ENCODE results near the gene NLRP10.

DNA sequence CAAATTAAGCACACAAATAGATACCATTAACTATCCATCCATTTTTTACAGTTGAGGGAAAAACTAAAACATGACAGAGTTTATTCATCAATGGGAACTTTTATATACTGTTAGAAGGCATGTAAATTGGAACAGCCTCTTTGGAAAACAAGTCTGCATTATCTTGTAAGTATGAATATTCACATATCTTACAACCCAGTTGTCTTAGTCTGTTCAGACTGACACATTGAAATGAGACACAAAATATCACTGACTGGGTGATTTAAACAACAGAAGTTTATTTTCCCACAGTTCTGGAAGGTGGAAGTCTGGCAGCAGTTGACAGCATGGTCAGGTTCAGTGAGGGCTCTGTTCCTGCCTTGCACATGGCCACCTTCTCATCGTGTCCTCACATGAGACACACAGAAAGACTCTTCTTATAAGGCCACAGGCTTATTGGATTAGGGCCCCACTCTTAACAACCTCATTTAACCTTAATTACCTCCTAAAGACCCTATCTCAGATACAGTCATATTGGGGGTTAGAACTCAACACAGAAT is 16.4 kb upstream of the NLRP10 start:
- TF ChIP-seq, protein P1, sequence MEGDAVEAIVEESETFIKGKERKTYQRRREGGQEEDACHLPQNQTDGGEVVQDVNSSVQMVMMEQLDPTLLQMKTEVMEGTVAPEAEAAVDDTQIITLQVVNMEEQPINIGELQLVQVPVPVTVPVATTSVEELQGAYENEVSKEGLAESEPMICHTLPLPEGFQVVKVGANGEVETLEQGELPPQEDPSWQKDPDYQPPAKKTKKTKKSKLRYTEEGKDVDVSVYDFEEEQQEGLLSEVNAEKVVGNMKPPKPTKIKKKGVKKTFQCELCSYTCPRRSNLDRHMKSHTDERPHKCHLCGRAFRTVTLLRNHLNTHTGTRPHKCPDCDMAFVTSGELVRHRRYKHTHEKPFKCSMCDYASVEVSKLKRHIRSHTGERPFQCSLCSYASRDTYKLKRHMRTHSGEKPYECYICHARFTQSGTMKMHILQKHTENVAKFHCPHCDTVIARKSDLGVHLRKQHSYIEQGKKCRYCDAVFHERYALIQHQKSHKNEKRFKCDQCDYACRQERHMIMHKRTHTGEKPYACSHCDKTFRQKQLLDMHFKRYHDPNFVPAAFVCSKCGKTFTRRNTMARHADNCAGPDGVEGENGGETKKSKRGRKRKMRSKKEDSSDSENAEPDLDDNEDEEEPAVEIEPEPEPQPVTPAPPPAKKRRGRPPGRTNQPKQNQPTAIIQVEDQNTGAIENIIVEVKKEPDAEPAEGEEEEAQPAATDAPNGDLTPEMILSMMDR (IDR thresholded peaks at IDR 0.05; ENCODE audit: low read depth, low read length): no peak
- TF ChIP-seq EZH2phosphoT487 (IDR thresholded peaks at IDR 0.05; ENCODE audit: low read depth): no peak

Measured in OCI-LY3 (cell line).